Uterine smooth muscle cell (primary cell): Measurements from ENCODE around the gene ANKZF1. TPM values are rescaled to one million over a fixed set of nuclear protein-coding genes. Genes with fewer than 3 reads are reported as not detected.

ENCODE experiments used
- total RNA-seq: library from RNA; depleted of rRNA; stranded (reverse); fragments of >200 nt; gene quantifications from 2 replicates; pipeline ENCODE4 v1.2.3, GENCODE V29; 2014

Gene ANKZF1
- total RNA-seq: 23.4 and 27.0 TPM in 2 replicates

GRCh38 chr2:219229305-219230058 lies at the start of gene ANKZF1, which contains the start of gene ATG9A:
Gene ANKZF1, plus strand, starts transcription at chr2:219229806. Its CDS starts 452 bp downstream, at chr2:219230258.
Gene ATG9A, minus strand, starts transcription at chr2:219229636. Its CDS starts 1,612 bp downstream, at chr2:219228024.

GRCh38 chr2:219206328-219207133 lies 23.1 kb upstream of the ANKZF1 start, which contains the start of gene ZFAND2B:
Gene ZFAND2B, plus strand, starts transcription at chr2:219206782. Its CDS starts 206 bp downstream, at chr2:219206988.

GRCh38 chr2:219218732-219219701 lies 10.6 kb upstream of the ANKZF1 start, which contains the start of gene ABCB6:
Gene ABCB6, minus strand, starts transcription at chr2:219218958. Its CDS starts 285 bp downstream, at chr2:219218673.

GRCh38 chr2:219245148-219245898 lies 15.7 kb downstream of the ANKZF1 start, which contains the start of the genes GLB1L and STK16:
Gene GLB1L, minus strand, starts transcription at chr2:219245444. Its CDS starts 1,871 bp downstream, at chr2:219243573.
Gene STK16, plus strand, starts transcription at chr2:219245479. Its CDS starts 521 bp downstream, at chr2:219246000.

GRCh38 chr2:219252900-219253752 lies 23.5 kb downstream of the ANKZF1 start, which contains the start of gene TUBA4B:
Gene TUBA4B, plus strand, starts transcription at chr2:219253243. Its CDS starts 165 bp downstream, at chr2:219253408.

GRCh38 chr2:219253753-219254589 lies 24.4 kb downstream of the ANKZF1 start, which contains the start of gene TUBA4A:
Gene TUBA4A, minus strand, starts transcription at chr2:219253918. Its CDS starts 60 bp downstream, at chr2:219253858.

GRCh38 chr2:219279151-219279915 lies 49.7 kb downstream of the ANKZF1 start, which contains the start of gene DNAJB2:
Gene DNAJB2, plus strand, starts transcription at chr2:219279366. Its CDS starts 468 bp downstream, at chr2:219279834.

Other genes starting within 250 kb of the ANKZF1 start
- not detected in 2 replicates for gene FEV, start 244.6 kb upstream of the ANKZF1 start, total RNA-seq
- not detected in 2 replicates for gene CRYBA2, start 236.4 kb upstream of the ANKZF1 start, total RNA-seq
- gene CFAP65, start 188.3 kb upstream of the ANKZF1 start, total RNA-seq: not detected in 2 replicates
- 0.11 TPM in 1 of 2 replicates, not detected in the other for gene IHH, start 168.9 kb upstream of the ANKZF1 start, total RNA-seq
- 19.7 and 23.9 TPM in 2 replicates for gene NHEJ1, start 69.0 kb upstream of the ANKZF1 start, total RNA-seq
- 1.00 and 2.5 TPM in 2 replicates for gene SLC23A3, start 59.8 kb upstream of the ANKZF1 start, total RNA-seq
- 26.9 and 31.2 TPM in 2 replicates for gene CNPPD1, start 52.9 kb upstream of the ANKZF1 start, total RNA-seq
- gene RETREG2, start 51.5 kb upstream of the ANKZF1 start, total RNA-seq: 75.1 and 77.5 TPM in 2 replicates
- gene ZFAND2B, start 23.0 kb upstream of the ANKZF1 start, total RNA-seq: 25.5 and 30.0 TPM in 2 replicates
- gene ABCB6, start 10.8 kb upstream of the ANKZF1 start, total RNA-seq: 28.1 and 38.4 TPM in 2 replicates
- 27.0 and 40.4 TPM in 2 replicates for gene ATG9A, start 170 bp upstream of the ANKZF1 start, total RNA-seq
- gene GLB1L, start 15.6 kb downstream of the ANKZF1 start, total RNA-seq: 17.5 and 19.1 TPM in 2 replicates
- gene STK16, start 15.7 kb downstream of the ANKZF1 start, total RNA-seq: 42.4 and 48.9 TPM in 2 replicates
- gene TUBA4B, start 23.4 kb downstream of the ANKZF1 start, total RNA-seq: 0.11 TPM in 1 of 2 replicates, not detected in the other
- 6.9 and 11.5 TPM in 2 replicates for gene TUBA4A, start 24.1 kb downstream of the ANKZF1 start, total RNA-seq
- 47.1 and 51.1 TPM in 2 replicates for gene DNAJB2, start 49.6 kb downstream of the ANKZF1 start, total RNA-seq
- gene PTPRN, start 79.6 kb downstream of the ANKZF1 start, total RNA-seq: 9.0 and 58.1 TPM in 2 replicates
- gene RESP18, start 102.9 kb downstream of the ANKZF1 start, total RNA-seq: not detected in 2 replicates
- 80.4 and 85.0 TPM in 2 replicates for gene DNPEP, start 158.1 kb downstream of the ANKZF1 start, total RNA-seq
- gene DES, start 188.6 kb downstream of the ANKZF1 start, total RNA-seq: 284 and 858 TPM in 2 replicates
- 38.8 and 60.6 TPM in 2 replicates for gene SPEG, start 205.0 kb downstream of the ANKZF1 start, total RNA-seq